WTC11 (cell line): ENCODE results near the gene SH3BGR. TPM values are rescaled to one million over a fixed set of nuclear protein-coding genes. Genes with fewer than 3 reads are reported as not detected.

ENCODE experiments used
- ATAC-seq: fragments of 200-7000 bp; cut with Tn5 transposase; 2 replicates; pipeline ENCODE4 v1.10.0; 2021; ENCODE audit warnings: mild to moderate bottlenecking, moderate library complexity
- CTCF ChIA-PET: fragments of 300-600 bp; sonication (Branson Sonifier 250); formaldehyde crosslinking; loops from one replicate; lab custom pipeline; 2021; ENCODE audit warnings: antibody characterized with exemption; lab: Charles Lee
- POLR2A ChIA-PET: fragments of 350-600 bp; sonication (Branson Sonifier 250); formaldehyde crosslinking; loops from one replicate; lab custom pipeline; 2021; ENCODE audit warnings: antibody characterized with exemption; lab: Charles Lee
- DNase-seq: peaks from one replicate; pipeline ENCODE4 v3.0.0; 2021; ENCODE audit warnings: low spot score
- H3K27ac Mint-ChIP-seq: 2 replicates; pipeline ENCODE4 v1.8.0; 2021; ENCODE audit warnings: mixed read lengths
- H3K27me3 Mint-ChIP-seq: 2 replicates; pipeline ENCODE4 v1.8.0; 2021; ENCODE audit warnings: low read depth, mild to moderate bottlenecking, moderate library complexity, mixed read lengths
- H3K36me3 Mint-ChIP-seq: 2 replicates; pipeline ENCODE4 v1.8.0; 2021; ENCODE audit warnings: mixed read lengths
- H3K4me1 Mint-ChIP-seq: 2 replicates; pipeline ENCODE4 v1.8.0; 2022; ENCODE audit warnings: mixed read lengths
- H3K4me3 Mint-ChIP-seq: 2 replicates; pipeline ENCODE4 v1.8.0; 2021; ENCODE audit warnings: mild to moderate bottlenecking, moderate library complexity, mixed read lengths
- H3K9me3 Mint-ChIP-seq: 2 replicates; pipeline ENCODE4 v1.8.0; 2021; ENCODE audit warnings: mixed read lengths
- AFF4 ChIP-seq: sonication (generic); formaldehyde crosslinking; IDR thresholded peaks from 2 replicates; pipeline ENCODE4 v1.8.1; 2023; ENCODE audit warnings: mild to moderate bottlenecking, missing genetic modification reagents, borderline replicate concordance
- ARID4B ChIP-seq: sonication (generic); formaldehyde crosslinking; IDR thresholded peaks from 2 replicates; pipeline ENCODE4 v1.8.0; 2023; ENCODE audit warnings: missing genetic modification reagents, mild to moderate bottlenecking, borderline replicate concordance
- ATF6 ChIP-seq: sonication (generic); formaldehyde crosslinking; IDR thresholded peaks from 2 replicates; pipeline ENCODE4 v1.8.1; 2023; ENCODE audit warnings: mild to moderate bottlenecking, missing genetic modification reagents
- CBFB ChIP-seq: sonication (generic); formaldehyde crosslinking; IDR thresholded peaks from 2 replicates; pipeline ENCODE4 v1.8.1; 2022; ENCODE audit warnings: mild to moderate bottlenecking, low read depth, missing genetic modification reagents
- CREM ChIP-seq: sonication (generic); formaldehyde crosslinking; IDR thresholded peaks from 2 replicates; pipeline ENCODE4 v1.8.1; 2022; ENCODE audit warnings: mild to moderate bottlenecking, missing genetic modification reagents, moderate library complexity
- ELF4 ChIP-seq: sonication (generic); formaldehyde crosslinking; IDR thresholded peaks from 2 replicates; pipeline ENCODE4 v1.8.1; 2022; ENCODE audit warnings: low read depth, mild to moderate bottlenecking, moderate library complexity, missing genetic modification reagents
- FOXK1 ChIP-seq: sonication (generic); formaldehyde crosslinking; IDR thresholded peaks from 2 replicates; pipeline ENCODE4 v1.8.0; 2022; ENCODE audit warnings: mild to moderate bottlenecking, moderate library complexity, missing genetic modification reagents
- HMGXB4 ChIP-seq: sonication (generic); formaldehyde crosslinking; IDR thresholded peaks from 2 replicates; pipeline ENCODE4 v1.8.1; 2023; ENCODE audit warnings: mild to moderate bottlenecking, moderate library complexity, missing genetic modification reagents
- JAZF1 ChIP-seq: fragments of 250-450 bp; sonication (Bioruptor Pico); IDR thresholded peaks from 2 replicates; pipeline ENCODE4 v1.9.0; 2021; ENCODE audit warnings: moderate library complexity, mild to moderate bottlenecking, inconsistent platforms
- NFYB ChIP-seq: sonication (generic); formaldehyde crosslinking; conservative IDR thresholded peaks from 2 replicates; pipeline ENCODE4 v1.8.0; 2022; ENCODE audit warnings: low read depth, missing genetic modification reagents
- RELA ChIP-seq: sonication (generic); formaldehyde crosslinking; IDR thresholded peaks from 2 replicates; pipeline ENCODE4 v1.8.1; 2022; ENCODE audit warnings: missing genetic modification reagents, mild to moderate bottlenecking, borderline replicate concordance
- USF1 ChIP-seq: sonication (generic); formaldehyde crosslinking; IDR thresholded peaks from 2 replicates; pipeline ENCODE4 v1.8.0; 2022; ENCODE audit warnings: mild to moderate bottlenecking, missing genetic modification reagents
- ZBTB21 ChIP-seq: sonication (generic); formaldehyde crosslinking; IDR thresholded peaks from 2 replicates; pipeline ENCODE4 v1.8.1; 2023; ENCODE audit warnings: mild to moderate bottlenecking, missing genetic modification reagents, borderline replicate concordance
- ZNF138 ChIP-seq: sonication (generic); formaldehyde crosslinking; conservative IDR thresholded peaks from 2 replicates; pipeline ENCODE4 v1.8.1; 2022; ENCODE audit warnings: mild to moderate bottlenecking, moderate library complexity, missing genetic modification reagents
- ZNF219 ChIP-seq: sonication (generic); formaldehyde crosslinking; IDR thresholded peaks from 2 replicates; pipeline ENCODE4 v1.8.0; 2023; ENCODE audit warnings: missing genetic modification reagents, mild to moderate bottlenecking, borderline replicate concordance
- ZNF232 ChIP-seq: sonication (generic); formaldehyde crosslinking; IDR thresholded peaks from 2 replicates; pipeline ENCODE4 v1.8.0; 2022; ENCODE audit warnings: mild to moderate bottlenecking, missing genetic modification reagents
- ZNF263 ChIP-seq: sonication (generic); formaldehyde crosslinking; IDR thresholded peaks from 2 replicates; pipeline ENCODE4 v1.8.1; 2022; ENCODE audit warnings: low read depth, mild to moderate bottlenecking, moderate library complexity, missing genetic modification reagents
- ZNF416 ChIP-seq: fragments of 250-450 bp; sonication (Bioruptor Pico); IDR thresholded peaks from 2 replicates; pipeline ENCODE4 v1.9.0; 2021; ENCODE audit warnings: mild to moderate bottlenecking, inconsistent platforms
- total RNA-seq: library from RNA; stranded (reverse); gene quantifications from 3 replicates; pipeline ENCODE4 v1.2.3, GENCODE V29; 2021

The SH3BGR gene
- total RNA-seq, 1 experiment from 2014 or later, result 3.2 TPM

GRCh38 chr21:39444421-39445180 is 7.2 kb upstream of the SH3BGR start:
- peak overlapping the region; percentile 41 for H3K27ac Mint-ChIP-seq
- POLR2A ChIA-PET, result no interaction called here

More at GRCh38 chr21:39444421-39445180, 7.2 kb upstream of the SH3BGR start:
- ATAC-seq (no peak), DNase-seq (no peak)
- Mint-ChIP-seq H3K36me3 (no peaks in the 10 kb centered on the region), H3K4me1 (peaks cover 28% of the 10 kb centered on the region)
- no peak for TF ChIP-seq FOXK1 (CRISPR knock-in tag)
- no peak for TF ChIP-seq HMGXB4 (CRISPR knock-in tag)
- no peak for TF ChIP-seq USF1 (CRISPR knock-in tag)
- no peak for TF ChIP-seq JAZF1
- TF ChIP-seq RELA, result no peak
- no peak for TF ChIP-seq AFF4 (CRISPR knock-in tag)
- no peak for TF ChIP-seq ZNF263 (CRISPR knock-in tag)
- TF ChIP-seq ZNF219 (CRISPR knock-in tag), result no peak
- TF ChIP-seq ARID4B (CRISPR knock-in tag), result no peak
- TF ChIP-seq NFYB (CRISPR knock-in tag), result no peak
- TF ChIP-seq ELF4 (CRISPR knock-in tag), result no peak
- no peak for TF ChIP-seq ZBTB21 (CRISPR knock-in tag)
- TF ChIP-seq CBFB (CRISPR knock-in tag), result no peak
- no peak for TF ChIP-seq ATF6 (CRISPR knock-in tag)
- TF ChIP-seq CREM (CRISPR knock-in tag), result no peak
- no peak for TF ChIP-seq ZNF138 (CRISPR knock-in tag)
- TF ChIP-seq ZNF232 (CRISPR knock-in tag), result no peak
- no peak for TF ChIP-seq ZNF416 (CRISPR knock-in tag)
- TF ChIP-seq, all 79 proteins: peak for 0
- CTCF ChIA-PET, result interaction anchor here (0.8 to 1.1 kb wide), 3 partner anchors 57 to 437 kb away, joined by 3 read pairs; no protein-coding TSS in a partner anchor
- Mint-ChIP-seq H3K9me3 (peaks cover 6% of the 10 kb centered on the region), H3K4me3 (peak overlapping the region; percentile 94), H3K27me3 (peaks cover 7% of the 10 kb centered on the region)
